ENCODE measurements around the gene AFF3.
"Not testable (repeated sequence)": the region's sequence is repeated elsewhere in the genome, so short reads cannot be mapped to it uniquely, and the experiment has no call there.

The AFF3 gene

GRCh38 chr2:100113990-100114433 lies 28.4 kb downstream of the AFF3 start:
- no peaks in the 10 kb centered on the region for H4K20me1 ChIP-seq (ENCODE audit: insufficient read depth, low read length)
- no peak overlapping the region for H3K4me3 ChIP-seq (ENCODE audit: low read depth, low read length, poor library complexity, severe bottlenecking)
- no peaks in the 10 kb centered on the region for H3K9me2 ChIP-seq (ENCODE audit: low read depth, low read length)
- peaks cover 19% of the 10 kb centered on the region for H3K9me3 ChIP-seq (ENCODE audit: low read length)
- H3K4me2 ChIP-seq (ENCODE audit: low read length): peak overlapping the region; percentile 28
- peaks cover 8% of the 10 kb centered on the region; the same call in 1 of the 2 replicates for H3K79me2 ChIP-seq (ENCODE audit: insufficient read depth, low read length)
- H3K36me3 ChIP-seq (ENCODE audit: insufficient read depth, low read length): peaks cover 86% of the 10 kb centered on the region
- TF ChIP-seq EZH2 (IDR thresholded peaks at IDR 0.05; ENCODE audit: borderline replicate concordance, low read length): no peak
- no peak for TF ChIP-seq CTCF (IDR thresholded peaks at IDR 0.05; ENCODE audit: low read length)
- H3K4me1 ChIP-seq (ENCODE audit: insufficient read depth, low read length, severe bottlenecking): peaks cover 70% of the 10 kb centered on the region
- no peak overlapping the region for H2AFZ ChIP-seq (ENCODE audit: low read length)
- H3F3A ChIP-seq (ENCODE audit: insufficient read depth, low read length): peaks cover 26% of the 10 kb centered on the region
- peak overlapping the region; percentile 89 for H3K27ac ChIP-seq (ENCODE audit: low read depth, low read length, poor library complexity, severe bottlenecking)
- H3K9ac ChIP-seq (ENCODE audit: low read length): peak overlapping the region; percentile 4; the same call in 1 of the 2 replicates
- H3K27me3 ChIP-seq (ENCODE audit: insufficient read depth, low read length): no peaks in the 10 kb centered on the region

DNA sequence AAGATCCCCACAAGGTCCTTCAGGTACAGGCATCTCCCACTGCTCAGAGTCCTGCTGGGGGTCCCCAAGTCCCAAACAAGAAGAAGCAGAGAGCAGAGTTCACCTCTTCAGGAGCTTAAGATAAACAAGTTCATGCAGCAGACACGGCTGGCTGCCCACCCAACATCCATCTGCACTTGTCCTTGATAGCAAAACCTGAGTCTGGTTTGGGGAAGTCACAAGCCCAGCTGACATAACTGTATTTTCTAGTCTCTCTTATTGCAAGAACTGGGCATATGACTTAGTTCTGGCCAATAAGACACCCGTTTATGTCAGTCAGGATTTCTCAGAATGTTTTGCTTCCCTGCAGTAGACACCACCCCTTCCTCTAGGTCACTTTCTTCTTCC lies 31.8 kb downstream of the AFF3 start:
- Histone ChIP-seq H3K27ac (ENCODE audit: low read depth, low read length, poor library complexity, severe bottlenecking) (peak overlapping the region; percentile 89), H3K27me3 (ENCODE audit: insufficient read depth, low read length) (no peaks in the 10 kb centered on the region), H3K4me2 (ENCODE audit: low read length) (peak overlapping the region; percentile 44)

DNA sequence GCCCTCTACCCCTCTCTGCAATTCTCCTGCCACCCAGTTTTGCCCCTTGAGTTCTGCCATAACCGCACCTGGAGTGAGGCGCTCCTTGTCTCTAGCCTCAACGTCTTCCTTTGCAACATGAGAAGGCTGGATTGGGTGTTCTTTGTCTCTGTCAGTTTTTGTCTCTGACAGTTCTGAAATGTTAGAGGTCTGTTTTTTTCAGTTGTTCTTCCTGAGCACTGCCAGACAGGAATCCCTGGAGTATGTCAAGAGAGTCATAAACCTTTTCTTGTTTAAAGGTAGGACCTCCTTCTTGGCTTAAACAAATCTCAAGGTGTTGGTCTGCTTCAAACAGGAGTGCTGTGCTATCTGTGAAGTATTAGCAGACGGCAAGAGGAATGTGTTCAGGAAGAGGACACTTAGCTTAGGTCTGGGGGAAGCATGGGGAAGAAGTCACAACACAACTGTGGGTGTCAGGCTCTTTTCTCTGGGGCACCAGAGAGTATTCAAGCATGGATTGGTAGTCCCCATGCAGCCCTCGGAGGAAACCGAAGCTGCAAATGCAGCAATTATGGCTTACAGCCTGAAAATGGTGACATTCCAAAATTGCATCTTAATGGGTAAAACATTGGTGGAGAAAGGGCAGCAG lies 32.3 kb downstream of the AFF3 start:
- Histone ChIP-seq H3K4me2 (ENCODE audit: low read length) (peak overlapping the region; percentile 44; the same call in 1 of the 2 replicates), H3K9ac (ENCODE audit: low read length) (no peak overlapping the region; the same call in 1 of the 2 replicates)

More for the DNA sequence above, 31.8 kb downstream of the AFF3 start:
- Histone ChIP-seq H3F3A (ENCODE audit: insufficient read depth, low read length) (peaks cover 14% of the 10 kb centered on the region; the same call in 1 of the 2 replicates), H3K9ac (ENCODE audit: low read length) (no peak overlapping the region; the same call in 1 of the 2 replicates), H3K36me3 (ENCODE audit: insufficient read depth, low read length) (peaks cover 69% of the 10 kb centered on the region), H3K9me2 (ENCODE audit: low read depth, low read length) (no peaks in the 10 kb centered on the region), H3K79me2 (ENCODE audit: insufficient read depth, low read length) (peaks cover 8% of the 10 kb centered on the region; the same call in 1 of the 2 replicates), H4K20me1 (ENCODE audit: insufficient read depth, low read length) (no peaks in the 10 kb centered on the region), H3K4me1 (ENCODE audit: insufficient read depth, low read length, severe bottlenecking) (peaks cover 94% of the 10 kb centered on the region), H2AFZ (ENCODE audit: low read length) (no peak overlapping the region), H3K4me3 (ENCODE audit: low read depth, low read length, poor library complexity, severe bottlenecking) (peak overlapping the region; percentile 28), H3K9me3 (ENCODE audit: low read length) (no peaks in the 10 kb centered on the region)
- no peak for TF ChIP-seq CTCF (IDR thresholded peaks at IDR 0.05; ENCODE audit: low read length)
- no peak for TF ChIP-seq EZH2 (IDR thresholded peaks at IDR 0.05; ENCODE audit: borderline replicate concordance, low read length)

GRCh38 chr2:100108648-100109020 lies 33.8 kb downstream of the AFF3 start:
- H3K9ac ChIP-seq (ENCODE audit: low read length); H3K79me2 ChIP-seq (ENCODE audit: insufficient read depth, low read length); H3F3A ChIP-seq (ENCODE audit: insufficient read depth, low read length): not testable (repeated sequence)

More for the DNA sequence above, 32.3 kb downstream of the AFF3 start:
- Histone ChIP-seq H4K20me1 (ENCODE audit: insufficient read depth, low read length) (no peaks in the 10 kb centered on the region), H3K9me2 (ENCODE audit: low read depth, low read length) (no peaks in the 10 kb centered on the region), H3K27me3 (ENCODE audit: insufficient read depth, low read length) (no peaks in the 10 kb centered on the region), H3K4me1 (ENCODE audit: insufficient read depth, low read length, severe bottlenecking) (peaks cover 94% of the 10 kb centered on the region), H3K9me3 (ENCODE audit: low read length) (no peaks in the 10 kb centered on the region), H3K79me2 (ENCODE audit: insufficient read depth, low read length) (peaks cover 8% of the 10 kb centered on the region; the same call in 1 of the 2 replicates), H3F3A (ENCODE audit: insufficient read depth, low read length) (peaks cover 14% of the 10 kb centered on the region; the same call in 1 of the 2 replicates), H2AFZ (ENCODE audit: low read length) (no peak overlapping the region), H3K27ac (ENCODE audit: low read depth, low read length, poor library complexity, severe bottlenecking) (peak overlapping the region; percentile 89), H3K4me3 (ENCODE audit: low read depth, low read length, poor library complexity, severe bottlenecking) (no peak overlapping the region), H3K36me3 (ENCODE audit: insufficient read depth, low read length) (peaks cover 64% of the 10 kb centered on the region)
- no peak for TF ChIP-seq EZH2 (IDR thresholded peaks at IDR 0.05; ENCODE audit: borderline replicate concordance, low read length)

More at GRCh38 chr2:100108648-100109020, 33.8 kb downstream of the AFF3 start:
- not testable (repeated sequence) for H2AFZ ChIP-seq (ENCODE audit: low read length); H3K9me3 ChIP-seq (ENCODE audit: low read length); H3K27me3 ChIP-seq (ENCODE audit: insufficient read depth, low read length); H3K9me2 ChIP-seq (ENCODE audit: low read depth, low read length); H3K27ac ChIP-seq (ENCODE audit: low read depth, low read length, poor library complexity, severe bottlenecking); H3K4me3 ChIP-seq (ENCODE audit: low read depth, low read length, poor library complexity, severe bottlenecking); H4K20me1 ChIP-seq (ENCODE audit: insufficient read depth, low read length)
- Histone ChIP-seq H3K4me2 (ENCODE audit: low read length) (peak overlapping the region; percentile 91; the same call in 1 of the 2 replicates), H3K4me1 (ENCODE audit: insufficient read depth, low read length, severe bottlenecking) (peaks cover 81% of the 10 kb centered on the region), H3K36me3 (ENCODE audit: insufficient read depth, low read length) (peaks cover 58% of the 10 kb centered on the region)

All from OCI-LY1 (cell line).